ENCODE measurements around the gene NUP93. TPM values are rescaled to one million over a fixed set of nuclear protein-coding genes. Genes with fewer than 3 reads are reported as not detected.
"Not testable (repeated sequence)": the region's sequence is repeated elsewhere in the genome, so short reads cannot be mapped to it uniquely, and the experiment has no call there.

The NUP93 gene
- total and polyA plus RNA-seq, 10 donors, result 29.2 to 102 (median 56.6) TPM

GRCh38 chr16:56807011-56807675, 77.2 kb downstream of the NUP93 start:
- WGBS, 5 donors, result 83 to 93% (median 87%) methylated on average over 3 of the region's 3 CpGs
- H3K36me3 ChIP-seq, result peaks cover 0 to 55% (median 23%) of the 10 kb centered on the region in 6 donors
- TF ChIP-seq POLR2A (IDR thresholded peaks at IDR 0.05) (no peak), CTCF (IDR thresholded peaks at IDR 0.05 in 8 of 11, conservative IDR thresholded peaks at IDR 0.05 in 3 of 11) (no peak), POLR2AphosphoS5 (IDR thresholded peaks at IDR 0.05) (no peak)
- no peaks in the 10 kb centered on the region for H3K4me1 ChIP-seq
- no peaks in the 10 kb centered on the region for H3K9me3 ChIP-seq
- H3K4me3 ChIP-seq, result no peak overlapping the region
- H3K27me3 ChIP-seq (replicated peaks in 1 of 7), result no peaks in the 10 kb centered on the region
- H3K27ac ChIP-seq, result no peak overlapping the region
- no peak for DNase-seq
- intact Hi-C loops (cut with DNase I; ENCODE audit: low total_unique reads), result no loop called here

- H3K4me3 ChIP-seq; intact Hi-C loops (cut with DNase I; ENCODE audit: low total_unique reads); H3K4me1 ChIP-seq; H3K27me3 ChIP-seq (replicated peaks in 1 of 7); DNase-seq; H3K9me3 ChIP-seq; H3K27ac ChIP-seq: not testable (repeated sequence)
- 94 to 97% (median 96%) methylated on average over 9 of the region's 9 CpGs for WGBS, 5 donors
- peaks cover 0 to 55% (median 23%) of the 10 kb centered on the region in 6 donors for H3K36me3 ChIP-seq
Observed at GRCh38 chr16:56807676-56808067, 77.7 kb downstream of the NUP93 start.

- intact Hi-C loops (cut with DNase I; ENCODE audit: low total_unique reads), result no loop called here
- H3K9me3 ChIP-seq, result no peaks in the 10 kb centered on the region
- H3K4me1 ChIP-seq, result peaks cover 0 to 3% (median 0%) of the 10 kb centered on the region in 6 donors
- no peaks in the 10 kb centered on the region for H3K27me3 ChIP-seq (replicated peaks in 1 of 7)
- DNase-seq, result no peak
- peaks cover 0 to 41% (median 14%) of the 10 kb centered on the region in 6 donors for H3K36me3 ChIP-seq
- no peak overlapping the region for H3K27ac ChIP-seq
- TF ChIP-seq CTCF (IDR thresholded peaks at IDR 0.05 in 8 of 11, conservative IDR thresholded peaks at IDR 0.05 in 3 of 11) (no peak), POLR2AphosphoS5 (IDR thresholded peaks at IDR 0.05) (no peak), POLR2A (IDR thresholded peaks at IDR 0.05) (no peak)
- H3K4me3 ChIP-seq, result no peak overlapping the region
Observed at GRCh38 chr16:56810954-56811353, 81.0 kb downstream of the NUP93 start.

- DNase-seq; intact Hi-C loops (cut with DNase I; ENCODE audit: low total_unique reads); H3K9me3 ChIP-seq; H3K4me3 ChIP-seq; H3K27me3 ChIP-seq (replicated peaks in 1 of 7); H3K4me1 ChIP-seq; H3K27ac ChIP-seq: not testable (repeated sequence)
- 88 to 96% (median 91%) methylated on average over 5 of the region's 5 CpGs for WGBS, 5 donors
- H3K36me3 ChIP-seq, result peaks cover 0 to 41% (median 8%) of the 10 kb centered on the region in 6 donors
Observed at GRCh38 chr16:56811602-56812001, 81.7 kb downstream of the NUP93 start.

GRCh38 chr16:56812884-56813283, 83.0 kb downstream of the NUP93 start:
- peaks cover 0 to 3% (median 0%) of the 10 kb centered on the region in 6 donors for H3K4me1 ChIP-seq
- TF ChIP-seq POLR2A (IDR thresholded peaks at IDR 0.05) (no peak), POLR2AphosphoS5 (IDR thresholded peaks at IDR 0.05) (no peak)
- no peak for DNase-seq
- no peak overlapping the region for H3K4me3 ChIP-seq
- H3K27ac ChIP-seq, result no peak overlapping the region
- intact Hi-C loops (cut with DNase I; ENCODE audit: low total_unique reads), result no loop called here
- H3K9me3 ChIP-seq, result no peaks in the 10 kb centered on the region
- peaks cover 0 to 35% (median 0%) of the 10 kb centered on the region in 6 donors for H3K36me3 ChIP-seq
- H3K27me3 ChIP-seq (replicated peaks in 1 of 7), result no peaks in the 10 kb centered on the region

Measured in spleen (tissue), 11 donors.